ENCODE data around the gene MARCKS.

MARCKS gene

DNA sequence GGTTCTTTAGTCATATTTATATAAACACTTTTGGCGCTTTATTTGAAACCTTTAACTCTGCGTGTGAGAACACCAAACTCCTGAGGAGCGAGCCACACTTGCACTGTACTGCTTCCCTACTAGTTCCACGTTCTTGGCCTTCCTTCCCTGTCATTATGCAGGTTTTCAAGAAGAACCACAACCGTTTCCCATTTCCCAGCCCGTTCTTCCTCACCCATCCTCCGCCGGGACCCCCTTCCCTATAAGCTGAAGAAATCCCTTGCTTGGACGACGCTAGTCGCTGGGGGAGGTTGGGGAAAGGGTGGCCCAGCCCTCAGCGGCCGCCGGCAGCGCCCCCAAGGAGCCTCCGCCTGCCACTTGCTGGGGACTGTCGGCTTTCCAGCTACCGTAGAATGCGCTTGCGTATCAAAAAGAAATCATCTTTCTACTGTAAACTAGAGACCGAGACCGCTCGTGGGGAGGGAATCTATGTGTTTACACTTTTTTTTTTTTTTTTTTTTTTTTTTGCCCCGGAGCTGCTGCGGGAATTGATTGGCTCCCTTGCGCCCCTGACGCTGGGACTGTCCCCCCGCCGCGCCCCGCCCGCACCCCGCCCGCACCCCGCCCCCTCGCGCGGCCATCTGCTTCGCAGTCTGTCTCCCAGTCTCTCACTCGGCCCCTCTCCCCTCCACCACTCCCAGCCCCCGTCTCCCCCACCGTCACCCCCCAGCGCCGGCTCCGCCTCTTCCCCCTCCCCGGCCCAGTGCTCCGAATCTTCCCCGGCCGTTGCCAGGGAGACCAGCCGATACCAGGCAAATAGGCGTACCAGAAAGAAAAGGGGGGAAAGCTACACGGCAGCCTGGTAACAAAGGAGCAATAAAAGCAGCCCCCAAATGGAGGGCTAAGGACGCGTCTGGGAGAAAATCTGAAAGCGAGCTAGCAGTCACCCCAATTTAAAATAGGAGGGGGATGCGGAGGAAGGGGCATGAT, 2.3 kb upstream of the MARCKS start:
- DNase-seq: no peak

- DNase-seq: no peak
Measured at GRCh38 chr6:113855500-113856374, 1.4 kb upstream of the MARCKS start.

- DNase-seq: no peak
Measured at GRCh38 chr6:113856375-113856624, 845 bp upstream of the MARCKS start.

GRCh38 chr6:113857556-113858479, 673 bp downstream of the MARCKS start:
- DNase-seq: peak; percentile 54

- peak; percentile 97 for DNase-seq
Measured at GRCh38 chr6:113858480-113859348, 1.6 kb downstream of the MARCKS start.

DNA sequence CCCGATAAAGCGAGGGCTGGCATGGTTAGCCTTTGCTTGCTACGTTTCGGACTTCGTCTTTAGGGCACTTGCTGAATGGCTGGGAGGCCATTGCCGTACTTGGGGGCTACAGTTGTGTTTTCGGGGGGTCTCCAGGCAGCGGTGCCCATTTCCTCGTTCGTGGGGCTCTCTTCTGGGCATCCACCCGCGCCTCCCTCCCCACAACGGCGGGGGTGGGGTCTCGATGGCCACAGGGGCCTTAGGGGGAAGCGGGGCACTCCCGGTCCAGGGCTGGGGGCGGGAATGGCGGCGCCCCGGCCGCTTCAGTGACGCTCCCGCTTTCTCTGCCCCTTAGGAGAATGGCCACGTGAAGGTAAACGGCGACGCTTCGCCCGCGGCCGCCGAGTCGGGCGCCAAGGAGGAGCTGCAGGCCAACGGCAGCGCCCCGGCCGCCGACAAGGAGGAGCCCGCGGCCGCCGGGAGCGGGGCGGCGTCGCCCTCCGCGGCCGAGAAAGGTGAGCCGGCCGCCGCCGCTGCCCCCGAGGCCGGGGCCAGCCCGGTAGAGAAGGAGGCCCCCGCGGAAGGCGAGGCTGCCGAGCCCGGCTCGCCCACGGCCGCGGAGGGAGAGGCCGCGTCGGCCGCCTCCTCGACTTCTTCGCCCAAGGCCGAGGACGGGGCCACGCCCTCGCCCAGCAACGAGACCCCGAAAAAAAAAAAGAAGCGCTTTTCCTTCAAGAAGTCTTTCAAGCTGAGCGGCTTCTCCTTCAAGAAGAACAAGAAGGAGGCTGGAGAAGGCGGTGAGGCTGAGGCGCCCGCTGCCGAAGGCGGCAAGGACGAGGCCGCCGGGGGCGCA, 2.4 kb downstream of the MARCKS start:
- no peak for DNase-seq

- no peak for DNase-seq
Measured at GRCh38 chr6:113860181-113860955, 3.2 kb downstream of the MARCKS start.

GRCh38 chr6:113862112-113862511, 5.0 kb downstream of the MARCKS start:
- no peak for DNase-seq

GRCh38 chr6:113870917-113871316, 13.8 kb downstream of the MARCKS start:
- DNase-seq: no peak

GRCh38 chr6:113871975-113872374, 14.8 kb downstream of the MARCKS start:
- no peak for DNase-seq

DNA sequence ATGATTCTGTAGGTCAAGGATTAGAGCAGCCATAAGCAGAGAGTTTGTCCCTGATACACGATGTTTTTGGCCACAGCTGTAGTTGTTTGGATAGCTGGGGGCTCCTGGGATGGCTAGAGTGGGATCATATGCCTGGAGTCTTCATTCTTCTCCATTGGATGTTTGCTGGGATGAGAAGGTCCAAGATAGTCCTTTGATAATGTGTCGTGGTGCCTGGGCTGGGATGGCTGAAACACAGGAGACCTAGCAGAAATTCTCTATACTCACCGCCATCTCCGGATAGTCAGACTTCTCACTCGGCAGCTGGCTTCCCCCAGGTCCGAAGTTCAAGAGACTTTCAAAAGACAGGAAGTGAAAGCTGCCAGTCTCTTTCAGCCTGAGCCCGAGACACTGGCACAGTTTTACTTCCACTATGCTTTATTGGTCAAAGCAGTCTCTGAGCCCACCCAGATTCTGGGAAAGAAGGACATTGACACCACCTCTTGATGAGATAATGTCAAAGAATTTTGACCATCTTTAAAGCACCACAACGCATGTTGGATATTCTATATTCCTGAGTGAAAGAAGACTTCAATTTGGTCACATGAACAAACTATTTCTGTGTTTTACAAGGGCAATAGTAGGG, 16.0 kb downstream of the MARCKS start:
- DNase-seq: no peak

DNA sequence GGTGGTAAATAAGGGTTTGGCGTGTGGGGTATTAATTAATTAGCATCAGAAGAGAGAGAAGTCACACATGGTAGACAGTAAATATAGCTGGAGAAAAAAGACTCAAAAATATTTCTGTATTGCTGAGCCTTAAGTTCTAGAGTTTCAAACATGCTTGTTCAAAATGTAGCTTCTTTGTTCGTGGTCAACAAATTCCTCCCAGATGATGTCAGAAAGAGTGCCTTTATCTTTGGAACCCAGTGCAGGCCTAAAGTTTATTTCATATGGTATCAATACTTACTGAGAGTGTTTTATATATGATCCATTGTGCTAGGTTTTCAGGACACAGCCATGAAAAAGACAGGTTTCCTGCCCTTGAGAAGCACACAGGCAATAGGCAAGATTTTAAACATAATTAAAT, 18.3 kb downstream of the MARCKS start:
- DNase-seq: no peak

DNA sequence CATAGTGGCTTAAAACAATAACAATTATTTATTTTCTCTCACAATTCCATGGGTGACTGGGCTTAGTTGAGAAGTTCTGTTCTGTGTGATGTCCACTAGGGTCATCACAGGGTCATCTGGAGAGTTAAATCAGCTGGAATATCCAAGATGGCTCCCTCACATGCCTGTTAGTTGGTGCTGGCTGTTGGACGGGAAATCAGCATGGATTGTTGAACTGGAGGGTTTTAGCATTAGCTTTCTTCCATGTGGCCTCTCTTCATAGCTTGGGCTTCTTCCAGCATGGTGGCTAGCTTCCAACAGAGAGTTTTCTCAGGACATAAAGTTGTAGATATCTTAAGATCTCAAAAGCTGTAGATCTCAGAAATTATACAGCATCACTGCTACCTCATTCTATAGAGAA, 19.6 kb downstream of the MARCKS start:
- no peak for DNase-seq

GRCh38 chr6:113879186-113880096, 22.3 kb downstream of the MARCKS start:
- DNase-seq: no peak

GRCh38 chr6:113881478-113881980, 24.4 kb downstream of the MARCKS start:
- DNase-seq: no peak

DNA sequence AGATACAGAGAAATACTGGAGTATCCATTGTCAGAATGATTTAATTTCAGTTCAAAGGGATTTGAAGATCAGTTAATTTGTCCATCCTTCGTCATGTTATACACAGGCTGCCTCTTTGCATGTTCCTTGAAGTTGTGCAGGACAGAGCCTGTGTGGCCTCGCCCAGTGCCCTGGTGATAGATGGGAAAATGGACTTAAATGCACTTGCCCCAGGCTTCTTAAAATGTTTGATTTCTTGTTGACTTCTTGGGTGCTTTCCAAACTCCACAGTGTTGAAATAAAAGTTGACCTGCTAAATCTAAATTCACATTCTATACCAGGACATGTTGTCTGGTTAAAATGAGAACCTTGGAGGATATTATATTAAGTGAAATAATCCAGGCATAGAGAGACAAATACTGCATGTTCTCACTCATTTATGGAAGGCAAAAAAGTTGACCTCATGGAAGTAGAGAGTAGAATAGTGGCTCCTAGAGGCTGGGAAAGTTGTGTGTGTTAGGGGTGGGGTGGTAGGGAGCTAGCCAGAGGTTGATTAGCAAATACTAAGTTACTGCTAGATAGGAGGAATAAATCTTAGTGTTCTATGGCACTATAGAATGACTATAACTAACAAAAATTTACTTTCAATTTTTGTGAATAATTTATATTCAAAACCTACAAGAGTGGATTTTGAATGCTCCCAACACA, 25.3 kb downstream of the MARCKS start:
- no peak for DNase-seq

- DNase-seq: no peak
Measured at GRCh38 chr6:113884011-113884410, 26.9 kb downstream of the MARCKS start.

- DNase-seq: no peak
Measured at GRCh38 chr6:113886512-113886911, 29.4 kb downstream of the MARCKS start.

Measured in activated CD8-positive, alpha-beta memory T cell treated with anti-CD3 and anti-CD28 coated beads, Interleukin-2, amount 50 U/mL, for 48 hours (primary cell).